ENCODE results near the gene CRAMP1.

- TF ChIP-seq CTCF (conservative IDR thresholded peaks at IDR 0.05; ENCODE audit: low read depth, low read length) (no peak), EZH2 (IDR thresholded peaks at IDR 0.05; ENCODE audit: borderline replicate concordance, low read depth, low read length, poor library complexity, severe bottlenecking) (no peak)
Observed at GRCh38 chr16:1634541-1634940, 22.4 kb downstream of the CRAMP1 start.

Data from A673 (cell line).